Neural cell (in vitro differentiated cells): ENCODE measurements around the gene CYB561A3.

ENCODE experiments used
- CTCF ChIP-seq: fragments of 450-650 bp; IDR thresholded peaks from 2 replicates; pipeline ENCODE4 v1.5.1; 2014; ENCODE audit warnings: antibody characterized with exemption, mild to moderate bottlenecking, moderate library complexity; ENCODE audit not compliant: poor library complexity, severe bottlenecking
- EP300 ChIP-seq: fragments of 450-650 bp; conservative IDR thresholded peaks from 2 replicates; pipeline ENCODE4 v1.6.1; 2014; ENCODE audit warnings: antibody characterized with exemption, mild to moderate bottlenecking, moderate library complexity; ENCODE audit not compliant: poor library complexity, severe bottlenecking
- EZH2 ChIP-seq: fragments of 200-600, 300-800 bp; shearing (Covaris generic), sonication (generic); IDR thresholded peaks from 2 replicates; pipeline ENCODE4 v1.6.1; 2014; ENCODE audit warnings: antibody characterized with exemption, low read length, borderline replicate concordance, mild to moderate bottlenecking; ENCODE audit not compliant: insufficient read depth, poor library complexity, severe bottlenecking
- POLR2AphosphoS5 ChIP-seq: IDR thresholded peaks from 2 replicates; pipeline ENCODE4 v1.6.1; 2012
- RAD21 ChIP-seq: fragments of 450-650 bp; conservative IDR thresholded peaks from 2 replicates; pipeline ENCODE4 v1.6.1; 2014; ENCODE audit warnings: antibody characterized with exemption, mild to moderate bottlenecking, moderate library complexity
- REST ChIP-seq: IDR thresholded peaks from 2 replicates; pipeline ENCODE4 v1.6.1; 2012; ENCODE audit warnings: borderline replicate concordance
- TAF1 ChIP-seq: IDR thresholded peaks from 2 replicates; pipeline ENCODE4 v1.6.1; 2012; ENCODE audit warnings: low read depth

GRCh38 chr11:61309141-61309540 lies 52.5 kb downstream of the CYB561A3 start:
- no peak for TF ChIP-seq TAF1
- TF ChIP-seq POLR2AphosphoS5, result no peak
- no peak for TF ChIP-seq CTCF
- no peak for TF ChIP-seq REST
- TF ChIP-seq EZH2, result no peak
- no peak for TF ChIP-seq EP300
- TF ChIP-seq RAD21, result no peak
